ENCODE data around the gene C1S.

DNA sequence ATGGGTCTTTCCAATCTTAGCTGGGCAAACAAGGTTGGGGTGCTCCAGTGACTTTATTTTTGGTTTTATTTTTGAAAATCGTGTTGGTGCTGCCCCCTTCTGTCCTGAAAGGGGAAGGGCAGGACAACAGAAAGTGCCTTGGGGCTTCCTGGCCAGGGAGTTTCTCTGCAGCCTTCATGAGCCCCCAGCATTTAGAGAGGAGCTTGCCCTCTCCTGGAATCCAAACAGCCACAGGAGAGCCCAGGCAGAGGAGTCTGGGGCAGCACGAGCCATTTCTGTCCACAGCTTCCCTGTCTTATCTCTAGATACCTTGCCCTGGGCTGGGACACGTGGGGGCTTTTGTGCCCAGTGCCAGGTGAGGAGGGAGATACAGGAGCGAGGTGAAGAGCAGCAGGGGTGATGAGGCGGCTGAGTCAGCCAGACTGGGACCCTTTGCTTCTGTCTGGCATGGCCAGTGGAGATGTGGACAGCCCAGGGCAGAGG is 52.9 kb downstream of the C1S start:
- TF ChIP-seq, protein P1, sequence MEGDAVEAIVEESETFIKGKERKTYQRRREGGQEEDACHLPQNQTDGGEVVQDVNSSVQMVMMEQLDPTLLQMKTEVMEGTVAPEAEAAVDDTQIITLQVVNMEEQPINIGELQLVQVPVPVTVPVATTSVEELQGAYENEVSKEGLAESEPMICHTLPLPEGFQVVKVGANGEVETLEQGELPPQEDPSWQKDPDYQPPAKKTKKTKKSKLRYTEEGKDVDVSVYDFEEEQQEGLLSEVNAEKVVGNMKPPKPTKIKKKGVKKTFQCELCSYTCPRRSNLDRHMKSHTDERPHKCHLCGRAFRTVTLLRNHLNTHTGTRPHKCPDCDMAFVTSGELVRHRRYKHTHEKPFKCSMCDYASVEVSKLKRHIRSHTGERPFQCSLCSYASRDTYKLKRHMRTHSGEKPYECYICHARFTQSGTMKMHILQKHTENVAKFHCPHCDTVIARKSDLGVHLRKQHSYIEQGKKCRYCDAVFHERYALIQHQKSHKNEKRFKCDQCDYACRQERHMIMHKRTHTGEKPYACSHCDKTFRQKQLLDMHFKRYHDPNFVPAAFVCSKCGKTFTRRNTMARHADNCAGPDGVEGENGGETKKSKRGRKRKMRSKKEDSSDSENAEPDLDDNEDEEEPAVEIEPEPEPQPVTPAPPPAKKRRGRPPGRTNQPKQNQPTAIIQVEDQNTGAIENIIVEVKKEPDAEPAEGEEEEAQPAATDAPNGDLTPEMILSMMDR (IDR thresholded peaks at IDR 0.05) = peak; percentile 86
- no peak for TF ChIP-seq EZH2 (IDR thresholded peaks at IDR 0.05)
- TF ChIP-seq EZH2phosphoT487 (IDR thresholded peaks at IDR 0.05) = no peak

Measured in neural progenitor cell (in vitro differentiated cells).